GM21360 (cell line): ENCODE results near the gene CFAP74.

Experiments
- ATAC-seq: cut with Tn5 transposase; IDR thresholded peaks from one replicate; pipeline ENCODE4 v1.9.1; 2021; ENCODE audit warnings: mild to moderate bottlenecking, moderate library complexity; ENCODE audit not compliant: unreplicated experiment

Gene CFAP74

GRCh38 chr1:1880617-1881312 lies 122.8 kb downstream of the CFAP74 start:
- ATAC-seq = no peak

- no peak for ATAC-seq
Observed at GRCh38 chr1:1879942-1880341, 123.6 kb downstream of the CFAP74 start.

- ATAC-seq = no peak
Observed at GRCh38 chr1:1877865-1878436, 125.6 kb downstream of the CFAP74 start.

- ATAC-seq = no peak
Observed at GRCh38 chr1:1876335-1876930, 127.2 kb downstream of the CFAP74 start.

GRCh38 chr1:1875932-1876331 lies 127.7 kb downstream of the CFAP74 start:
- ATAC-seq = no peak

- no peak for ATAC-seq
Observed at GRCh38 chr1:1874901-1875300, 128.7 kb downstream of the CFAP74 start.

- no peak for ATAC-seq
Observed at GRCh38 chr1:1873186-1873585, 130.4 kb downstream of the CFAP74 start.

- ATAC-seq = no peak
Observed at GRCh38 chr1:1872329-1872994, 131.1 kb downstream of the CFAP74 start.
